SK-N-SH (cell line): ENCODE measurements around the gene THBS2. TPM values are rescaled to one million over a fixed set of nuclear protein-coding genes. Genes with fewer than 3 reads are reported as not detected.

ENCODE experiments used
- CTCF ChIA-PET: fragments of 300-600, 350-600 bp; formaldehyde crosslinking; extraction: SDS; loops from one replicate; lab custom pipeline; 2021; lab: Yijun Ruan, JAX
- POLR2A ChIA-PET: fragments of 350-600 bp; sonication (Branson Sonifier 250); formaldehyde crosslinking; extraction: SDS; loops from one replicate; lab custom pipeline; 2020; ENCODE audit warnings: antibody characterized with exemption, inconsistent platforms; lab: Yijun Ruan, JAX
- DNase-seq: peaks from one replicate; pipeline ENCODE4 v3.0.0; 2012
- H2AFZ ChIP-seq: fragments of 200-600 bp; sonication (generic); 2 replicates; pipeline ENCODE4 v1.8.1; 2016; ENCODE audit warnings: antibody characterized with exemption, mild to moderate bottlenecking, low read depth
- H3F3A ChIP-seq: fragments of 200-600 bp; sonication (generic); replicated peaks from 2 replicates; pipeline ENCODE3; 2016; ENCODE audit warnings: antibody characterized with exemption, mild to moderate bottlenecking; ENCODE audit not compliant: insufficient read depth
- H3K27ac ChIP-seq, 2 experiments: fragments of 200-500 bp in 1 of 2; fragments of 200-600 bp in 1 of 2; sonication (Bioruptor generic) in 1 of 2; sonication (generic), shearing (Covaris generic) in 1 of 2; 2 replicates each; pipeline versions ENCODE4 v1.5.1 to v1.6.1; 2014 to 2016; ENCODE audit warnings: low read depth in 2 of 2, inconsistent platforms in 1 of 2, low read length in 1 of 2, mild to moderate bottlenecking in 1 of 2, mixed read lengths in 1 of 2
- H3K27me3 ChIP-seq: fragments of 200-600 bp; sonication (generic), shearing (Covaris generic); 2 replicates; pipeline ENCODE4 v1.6.1; 2016; ENCODE audit warnings: mixed run types; ENCODE audit not compliant: insufficient read depth
- H3K36me3 ChIP-seq, 2 experiments: fragments of 200-500 bp in 1 of 2; fragments of 200-600 bp in 1 of 2; sonication (Bioruptor generic) in 1 of 2; sonication (generic) in 1 of 2; replicated peaks in 1 of 2; 2 replicates each; pipeline versions ENCODE3 to v1.5.1; 2014 to 2016; ENCODE audit warnings: low read length in 1 of 2, mild to moderate bottlenecking in 1 of 2; ENCODE audit not compliant: insufficient read depth in 2 of 2, control insufficient read depth in 1 of 2
- H3K4me1 ChIP-seq, 2 experiments: fragments of 200-500 bp in 1 of 2; fragments of 200-600 bp in 1 of 2; sonication (Bioruptor generic) in 1 of 2; sonication (generic), shearing (Covaris generic) in 1 of 2; 2 replicates each; pipeline versions ENCODE4 v1.5.1 to v1.6.1; 2014 to 2016; ENCODE audit warnings: low read depth in 1 of 2, low read length in 1 of 2, mixed run types in 1 of 2; ENCODE audit not compliant: insufficient read depth in 2 of 2, control insufficient read depth in 1 of 2
- H3K4me2 ChIP-seq: fragments of 200-600 bp; sonication (generic), shearing (Covaris generic); 2 replicates; pipeline ENCODE4 v1.6.1; 2017; ENCODE audit warnings: mixed run types
- H3K4me3 ChIP-seq, 2 experiments: fragments of 200-500 bp in 1 of 2; fragments of 200-600 bp in 1 of 2; sonication (Bioruptor generic) in 1 of 2; sonication (generic), shearing (Covaris generic) in 1 of 2; 2 replicates each; pipeline versions ENCODE4 v1.5.1 to v1.8.1; 2014 to 2016; ENCODE audit warnings: low read depth in 2 of 2, inconsistent platforms in 1 of 2, low read length in 1 of 2, mild to moderate bottlenecking in 1 of 2, mixed read lengths in 1 of 2, moderate library complexity in 1 of 2
- H3K79me2 ChIP-seq: fragments of 200-600 bp; sonication (generic); 2 replicates; pipeline ENCODE4 v1.8.1; 2017; ENCODE audit warnings: mild to moderate bottlenecking; ENCODE audit not compliant: insufficient read depth
- H3K9ac ChIP-seq: fragments of 200-600 bp; sonication (generic); 2 replicates; pipeline ENCODE4 v1.6.1; 2017; ENCODE audit warnings: mixed run types
- H3K9me2 ChIP-seq: fragments of 200-600 bp; sonication (generic); 2 replicates; pipeline ENCODE4 v1.6.1; 2017; ENCODE audit warnings: mixed run types
- H3K9me3 ChIP-seq: fragments of 200-600 bp; sonication (generic); 2 replicates; pipeline ENCODE4 v1.6.1; 2017; ENCODE audit warnings: mixed run types, mild to moderate bottlenecking, moderate library complexity
- H4K20me1 ChIP-seq: fragments of 200-600 bp; sonication (generic); 2 replicates; pipeline ENCODE4 v1.6.1; 2017; ENCODE audit warnings: mild to moderate bottlenecking, mixed run types; ENCODE audit not compliant: insufficient read depth
- CHD2 ChIP-seq: fragments of 150-350 bp; IDR thresholded peaks from 2 replicates; pipeline ENCODE4 v1.6.1; 2018; ENCODE audit warnings: low read length; ENCODE audit not compliant: partially characterized antibody
- EP300 ChIP-seq, 2 experiments: IDR thresholded peaks; 2 replicates each; pipeline versions ENCODE4 v1.4.0 to v1.6.1; 2012; ENCODE audit warnings: borderline replicate concordance in 1 of 2, low read depth in 1 of 2, low read length in 1 of 2
- EZH2phosphoT487 ChIP-seq: fragments of 200-600 bp; sonication (generic); IDR thresholded peaks from 2 replicates; pipeline ENCODE4 v1.6.1; 2017; ENCODE audit warnings: low read depth, mixed run types, mild to moderate bottlenecking, antibody characterized with exemption, moderate library complexity, borderline replicate concordance
- FOXJ3 ChIP-seq: sonication (generic); formaldehyde crosslinking; IDR thresholded peaks from 2 replicates; pipeline ENCODE4 v1.5.1; 2020; ENCODE audit warnings: mild to moderate bottlenecking, missing genetic modification reagents
- GABPA ChIP-seq: IDR thresholded peaks from 2 replicates; pipeline ENCODE4 v1.4.0; 2012; ENCODE audit warnings: low read depth, mild to moderate bottlenecking
- MAX ChIP-seq: IDR thresholded peaks from 2 replicates; pipeline ENCODE4 v1.4.0; 2012; ENCODE audit warnings: low read depth
- MXI1 ChIP-seq: IDR thresholded peaks from 2 replicates; pipeline ENCODE4 v1.6.1; 2012; ENCODE audit warnings: mild to moderate bottlenecking, low read depth, low read length, improper control_type of control experiment
- PBX3 ChIP-seq: IDR thresholded peaks from 2 replicates; pipeline ENCODE4; 2012
- POLR2AphosphoS5 ChIP-seq: IDR thresholded peaks from 2 replicates; pipeline ENCODE4 v1.6.1; 2012; ENCODE audit warnings: low read depth, low read length
- RCOR1 ChIP-seq: fragments of 150-350 bp; IDR thresholded peaks from 2 replicates; pipeline ENCODE4 v1.6.1; 2017; ENCODE audit warnings: antibody characterized with exemption, low read length
- RFX5 ChIP-seq: IDR thresholded peaks from 2 replicates; pipeline ENCODE4 v1.6.1; 2012; ENCODE audit warnings: mild to moderate bottlenecking, improper control_type of control experiment, low read length
- RXRA ChIP-seq: IDR thresholded peaks from 2 replicates; pipeline ENCODE4 v1.4.0; 2012; ENCODE audit warnings: low read depth, mild to moderate bottlenecking, borderline replicate concordance
- SIN3A ChIP-seq: IDR thresholded peaks from 2 replicates; pipeline ENCODE4 v1.6.1; 2012; ENCODE audit warnings: low read depth, mild to moderate bottlenecking, low read length, moderate library complexity, borderline replicate concordance
- SMC3 ChIP-seq: IDR thresholded peaks from 2 replicates; pipeline ENCODE4 v1.6.1; 2012; ENCODE audit warnings: low read depth, low read length, improper control_type of control experiment
- TEAD4 ChIP-seq: IDR thresholded peaks from 2 replicates; pipeline ENCODE4 v1.4.0; 2012; ENCODE audit warnings: mild to moderate bottlenecking, borderline replicate concordance; ENCODE audit not compliant: insufficient read depth
- USF1 ChIP-seq: IDR thresholded peaks from 2 replicates; pipeline ENCODE4 v1.4.0; 2012; ENCODE audit warnings: low read depth, borderline replicate concordance
- USF2 ChIP-seq: fragments of 150-350 bp; IDR thresholded peaks from 2 replicates; pipeline ENCODE4 v1.6.1; 2017; ENCODE audit warnings: antibody characterized with exemption, low read length, low read depth, borderline replicate concordance
- YY1 ChIP-seq: IDR thresholded peaks from 2 replicates; pipeline ENCODE4 v1.4.0; 2012; ENCODE audit warnings: low read depth, mild to moderate bottlenecking
- ZBTB33 ChIP-seq: IDR thresholded peaks from 2 replicates; pipeline ENCODE4 v1.4.0; 2012; ENCODE audit warnings: low read depth, borderline replicate concordance
- WGBS: methylation state at CpG from one replicate; pipeline ENCODE4 v1.1.6; 2017; ENCODE audit warnings: low lambda C conversion rate; 5-methylcytosine and 5-hydroxymethylcytosine counted together
- polyA plus RNA-seq, 3 experiments: library from polyadenylated mRNA; depleted of rRNA; stranded (reverse); fragments of >200 nt; gene quantifications; 2 replicates each; pipeline ENCODE4 v1.2.3, GENCODE V29; 2012

The THBS2 gene
- polyA plus RNA-seq, 1 of the 3 experiments (the other 2 are of a cell fraction): 166 TPM

GRCh38 chr6:169283924-169284323 lies 30.3 kb upstream of the THBS2 start:
- CTCF ChIA-PET: no interaction called here
- POLR2A ChIA-PET: no interaction called here

More at GRCh38 chr6:169283924-169284323, 30.3 kb upstream of the THBS2 start:
- DNase-seq: no peak
- Histone ChIP-seq H3K4me2 (no peak overlapping the region), H3K4me3 (no peak overlapping the region), H3K9ac (no peak overlapping the region), H3K27ac (no peak overlapping the region), H3K36me3 (no peaks in the 10 kb centered on the region), H2AFZ (no peak overlapping the region), H3K9me2 (no peaks in the 10 kb centered on the region), H3K9me3 (no peaks in the 10 kb centered on the region), H3K4me1 (no peaks in the 10 kb centered on the region), H3F3A (no peaks in the 10 kb centered on the region), H4K20me1 (no peaks in the 10 kb centered on the region), H3K79me2 (no peaks in the 10 kb centered on the region), H3K27me3 (no peaks in the 10 kb centered on the region)
- WGBS: 47% methylated on average over 1 of the region's 1 CpG
- TF ChIP-seq EP300 (IDR thresholded peaks at IDR 0.05; ENCODE audit: borderline replicate concordance in 1 of 2, low read depth in 1 of 2, low read length in 1 of 2) (no peak), EZH2phosphoT487 (no peak), PBX3 (no peak), CHD2 (no peak), YY1 (no peak), MXI1 (no peak), ZBTB33 (no peak), MAX (no peak), POLR2AphosphoS5 (no peak), USF1 (no peak), RXRA (no peak), RFX5 (no peak), SIN3A (no peak), RCOR1 (no peak), TEAD4 (no peak), SMC3 (no peak), GABPA (no peak), FOXJ3 (CRISPR knock-in tag) (no peak), USF2 (no peak)
